Activated CD8-positive, alpha-beta memory T cell treated with anti-CD3 and anti-CD28 coated beads, Interleukin-2, amount 10 ng/mL, durations not matched to agents 7 days and 5 days (primary cell): ENCODE data around the gene CD2BP2. TPM values are rescaled to one million over a fixed set of nuclear protein-coding genes. Genes with fewer than 3 reads are reported as not detected.
"Not testable (repeated sequence)": the region's sequence is repeated elsewhere in the genome, so short reads cannot be mapped to it uniquely, and the experiment has no call there.

Experiments used
- ATAC-seq: fragments of 150-1000 bp; cut with Tn5 transposase; one replicate; pipeline ENCODE4 v1.10.0; 2021; ENCODE audit warnings: moderate library complexity
- CTCF ChIA-PET: fragments of 350-600 bp; sonication (Branson Sonifier 250); formaldehyde crosslinking; loops from one replicate; lab custom pipeline; 2021; ENCODE audit warnings: antibody characterized with exemption; lab: Charles Lee
- DNase-seq: peaks from one replicate; pipeline ENCODE4 v3.0.0-alpha.2; 2020
- H3K27ac Mint-ChIP-seq: one replicate; pipeline ENCODE4 v1.8.0; 2021; ENCODE audit warnings: mild to moderate bottlenecking, mixed read lengths
- H3K27me3 Mint-ChIP-seq: one replicate; pipeline ENCODE4 v1.8.0; 2021; ENCODE audit warnings: mixed read lengths
- H3K36me3 Mint-ChIP-seq: one replicate; pipeline ENCODE4 v1.8.0; 2021; ENCODE audit warnings: mild to moderate bottlenecking, mixed read lengths
- H3K4me1 Mint-ChIP-seq: one replicate; pipeline ENCODE4 v1.8.0; 2021; ENCODE audit warnings: mixed read lengths
- H3K4me3 Mint-ChIP-seq: one replicate; pipeline ENCODE4 v1.8.0; 2021; ENCODE audit warnings: mild to moderate bottlenecking, moderate library complexity, mixed read lengths
- H3K9me3 Mint-ChIP-seq: one replicate; pipeline ENCODE4 v1.8.0; 2022; ENCODE audit warnings: low read depth, mixed read lengths
- total RNA-seq, 2 experiments: library from RNA; stranded (reverse); gene quantifications; one replicate each; pipeline ENCODE4 v1.2.3, GENCODE V29; 2021

The CD2BP2 gene
- total RNA-seq, result 10 to 100 TPM; 70.0 to 94.9 TPM

- Mint-ChIP-seq H3K36me3 (peaks cover 30% of the 10 kb centered on the region), H3K4me3 (peak within 1 kb of the TSS; percentile 93), H3K4me1 (peaks cover 60% of the 10 kb centered on the region), H3K9me3 (no peaks in the 10 kb centered on the region), H3K27ac (peak within 1 kb of the TSS; percentile 88), H3K27me3 (no peaks in the 10 kb centered on the region)
- CTCF ChIA-PET, result interaction anchor here (0.9 to 1.9 kb wide), 5 partner anchors 10 to 63 kb away, joined by 3 to 8 read pairs (median 3); partner anchors contain the start of gene TBC1D10B
- ATAC-seq (peak; percentile 81), DNase-seq (peak; percentile 93)
Observed at GRCh38 chr16:30355144-30355953, at the start of gene CD2BP2. Gene CD2BP2 (minus strand): TSS chr16:30355308. CDS start chr16:30354681, 627 bp downstream.

GRCh38 chr16:30401768-30402425, 46.8 kb upstream of the CD2BP2 start:
- Mint-ChIP-seq H3K27me3 (peaks cover 20% of the 10 kb centered on the region), H3K4me3 (peak overlapping the region; percentile 0), H3K4me1 (peaks cover 45% of the 10 kb centered on the region), H3K9me3 (no peaks in the 10 kb centered on the region), H3K36me3 (peaks cover 8% of the 10 kb centered on the region), H3K27ac (no peak overlapping the region)
- CTCF ChIA-PET, result interaction anchor here (8.2 kb wide), 1 partner anchor 7 kb away, joined by 73 read pairs; the partner anchor contains the start of gene ZNF771
- ATAC-seq, result no peak
- DNase-seq, result no peak

GRCh38 chr16:30399435-30400186, 44.5 kb upstream of the CD2BP2 start:
- no peak for ATAC-seq
- peak overlapping the region; percentile 79 for H3K4me3 Mint-ChIP-seq
- DNase-seq, result no peak
- peaks cover 20% of the 10 kb centered on the region for H3K27me3 Mint-ChIP-seq
- CTCF ChIA-PET, result interaction anchor here (0.7 to 8.2 kb wide), 6 partner anchors 9 to 31 kb away, joined by 3 to 73 read pairs (median 6); partner anchors contain the start of gene ZNF771
- peaks cover 8% of the 10 kb centered on the region for H3K36me3 Mint-ChIP-seq
- no peaks in the 10 kb centered on the region for H3K9me3 Mint-ChIP-seq
- peaks cover 49% of the 10 kb centered on the region for H3K4me1 Mint-ChIP-seq
- H3K27ac Mint-ChIP-seq, result peak overlapping the region; percentile 72

- H3K27me3 Mint-ChIP-seq, result peaks cover 17% of the 10 kb centered on the region
- ATAC-seq (no peak), DNase-seq (no peak)
- peaks cover 52% of the 10 kb centered on the region for H3K4me1 Mint-ChIP-seq
- CTCF ChIA-PET, result interaction anchor here (0.7 to 8.2 kb wide), 6 partner anchors 9 to 30 kb away, joined by 3 to 73 read pairs (median 6); partner anchors contain the start of genes SEPTIN1 and ZNF771
- no peaks in the 10 kb centered on the region for H3K9me3 Mint-ChIP-seq
- no peak overlapping the region for H3K4me3 Mint-ChIP-seq
- no peak overlapping the region for H3K27ac Mint-ChIP-seq
- H3K36me3 Mint-ChIP-seq, result peaks cover 8% of the 10 kb centered on the region
Observed at GRCh38 chr16:30398661-30399434, 43.7 kb upstream of the CD2BP2 start.

- peaks cover 52% of the 10 kb centered on the region for H3K4me1 Mint-ChIP-seq
Observed at GRCh38 chr16:30397776-30398660, 42.9 kb upstream of the CD2BP2 start.

GRCh38 chr16:30397056-30397455, 41.9 kb upstream of the CD2BP2 start:
- Mint-ChIP-seq H3K4me3 (peak overlapping the region; percentile 41), H3K4me1 (peaks cover 52% of the 10 kb centered on the region), H3K27me3 (peaks cover 10% of the 10 kb centered on the region), H3K27ac (peak overlapping the region; percentile 14), H3K36me3 (peaks cover 8% of the 10 kb centered on the region), H3K9me3 (no peaks in the 10 kb centered on the region)
- ATAC-seq, result no peak
- DNase-seq, result no peak
- CTCF ChIA-PET, result interaction anchor here (0.7 to 8.2 kb wide), 4 partner anchors 12 to 307 kb away, joined by 4 to 73 read pairs (median 14); partner anchors contain the start of genes SEPTIN1 and ZNF771

More at GRCh38 chr16:30397776-30398660, 42.9 kb upstream of the CD2BP2 start:
- peaks cover 14% of the 10 kb centered on the region for H3K27me3 Mint-ChIP-seq
- H3K27ac Mint-ChIP-seq, result no peak overlapping the region
- CTCF ChIA-PET, result interaction anchor here (0.7 to 8.2 kb wide), 3 partner anchors 11 to 308 kb away, joined by 4 to 73 read pairs (median 7); partner anchors contain the start of genes SEPTIN1 and ZNF771
- H3K9me3 Mint-ChIP-seq, result no peaks in the 10 kb centered on the region
- no peak overlapping the region for H3K4me3 Mint-ChIP-seq
- peaks cover 8% of the 10 kb centered on the region for H3K36me3 Mint-ChIP-seq
- DNase-seq (no peak), ATAC-seq (no peak)

GRCh38 chr16:30396627-30397026, 41.5 kb upstream of the CD2BP2 start:
- DNase-seq, ATAC-seq, H3K9me3 Mint-ChIP-seq, H3K36me3 Mint-ChIP-seq, H3K27me3 Mint-ChIP-seq: not testable (repeated sequence)
- Mint-ChIP-seq H3K27ac (peak overlapping the region; percentile 14), H3K4me1 (peaks cover 50% of the 10 kb centered on the region), H3K4me3 (peak overlapping the region; percentile 41)
- CTCF ChIA-PET, result interaction anchor here (1.3 to 8.2 kb wide), 4 partner anchors 12 to 232 kb away, joined by 3 to 73 read pairs (median 15); partner anchors contain the start of genes SEPTIN1 and ZNF771

- Mint-ChIP-seq H3K36me3 (peaks cover 8% of the 10 kb centered on the region), H3K4me1 (peaks cover 48% of the 10 kb centered on the region), H3K27me3 (peaks cover 5% of the 10 kb centered on the region), H3K9me3 (no peaks in the 10 kb centered on the region), H3K4me3 (peak overlapping the region; percentile 79), H3K27ac (peak overlapping the region; percentile 54)
- CTCF ChIA-PET, result interaction anchor here (1.3 to 8.2 kb wide), 5 partner anchors 10 to 233 kb away, joined by 3 to 73 read pairs (median 10); partner anchors contain the start of genes SEPTIN1 and ZNF771
- ATAC-seq, result no peak
- no peak for DNase-seq
Observed at GRCh38 chr16:30395992-30396585, 41.0 kb upstream of the CD2BP2 start.

GRCh38 chr16:30395155-30395991, 40.3 kb upstream of the CD2BP2 start, which contains the start of gene ZNF48:
Gene ZNF48 (plus strand): TSS chr16:30395420. CDS start chr16:30395795, 375 bp downstream.
- Mint-ChIP-seq H3K27ac (peak within 1 kb of the TSS; percentile 70), H3K27me3 (peaks cover 2% of the 10 kb centered on the region), H3K9me3 (no peaks in the 10 kb centered on the region), H3K4me3 (peak within 1 kb of the TSS; percentile 79), H3K4me1 (peaks cover 44% of the 10 kb centered on the region), H3K36me3 (peaks cover 8% of the 10 kb centered on the region)
- DNase-seq (peak; percentile 67), ATAC-seq (peak; percentile 78)
- CTCF ChIA-PET, result interaction anchor here (0.7 to 8.2 kb wide), 7 partner anchors 9 to 252 kb away, joined by 3 to 73 read pairs (median 5); partner anchors contain the start of genes SEPTIN1 and ZNF771

- Mint-ChIP-seq H3K4me3 (peak overlapping the region; percentile 77), H3K36me3 (peaks cover 8% of the 10 kb centered on the region), H3K27ac (peak overlapping the region; percentile 70), H3K9me3 (no peaks in the 10 kb centered on the region), H3K27me3 (no peaks in the 10 kb centered on the region), H3K4me1 (peaks cover 39% of the 10 kb centered on the region)
- DNase-seq (no peak), ATAC-seq (no peak)
- CTCF ChIA-PET, result interaction anchor here (0.7 to 8.2 kb wide), 6 partner anchors 9 to 251 kb away, joined by 3 to 73 read pairs (median 8); partner anchors contain the start of genes SEPTIN1 and ZNF771
Observed at GRCh38 chr16:30394592-30395154, 39.6 kb upstream of the CD2BP2 start.
